ENCODE measurements around the gene USP6.

- TF ChIP-seq POLR2A (IDR thresholded peaks at IDR 0.05) (no peak), CTCF (IDR thresholded peaks at IDR 0.05) (no peak)
Observed at GRCh38 chr17:5139458-5139732, 23.6 kb downstream of the USP6 start.
